HG03039 (cell line): ENCODE data around the gene OR51I2.

Source experiments
- ATAC-seq: cut with Tn5 transposase; IDR thresholded peaks from one replicate; pipeline ENCODE4 v1.9.1; 2021; ENCODE audit warnings: mild to moderate bottlenecking, moderate library complexity; ENCODE audit not compliant: unreplicated experiment

The OR51I2 gene

GRCh38 chr11:5505363-5506048, 56.4 kb downstream of the OR51I2 start:
- no peak for ATAC-seq
